ENCODE data around the gene ALG1.

ALG1 gene

DNA sequence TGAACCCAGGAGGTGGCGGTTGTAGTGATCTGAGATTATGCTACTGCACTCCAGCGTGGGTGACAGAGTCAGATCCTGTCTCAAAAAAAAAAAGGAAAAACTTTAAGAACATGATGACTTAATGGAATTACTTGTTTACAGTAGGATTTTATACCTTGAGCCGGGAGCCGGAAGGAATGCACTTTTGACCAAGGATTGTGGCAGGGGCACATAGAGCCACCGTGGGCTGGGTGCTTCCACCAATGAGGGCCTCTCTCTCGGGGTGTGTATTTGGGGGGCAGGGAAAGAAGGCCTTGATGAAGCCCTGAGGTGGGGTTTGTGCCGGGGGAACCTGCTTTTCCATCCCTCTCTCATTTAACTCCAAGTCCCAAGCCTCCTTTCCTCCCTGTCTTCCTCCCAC is 31.2 kb upstream of the ALG1 start:
- Histone ChIP-seq H3K4me2 (ENCODE audit: low read depth, low read length, poor library complexity, severe bottlenecking) (no peak overlapping the region), H2AFZ (ENCODE audit: low read depth, low read length, severe bottlenecking) (no peak overlapping the region), H3K27me3 (ENCODE audit: low read length) (no peaks in the 10 kb centered on the region), H3K9me2 (replicated peaks; ENCODE audit: insufficient read depth, low read length) (no peaks in the 10 kb centered on the region), H3K36me3 (ENCODE audit: low read length) (no peaks in the 10 kb centered on the region), H3K9me3 (ENCODE audit: insufficient read depth, low read length) (no peaks in the 10 kb centered on the region), H3K9ac (ENCODE audit: low read length) (no peak overlapping the region), H3K27ac (ENCODE audit: low read depth, low read length) (no peak overlapping the region), H4K20me1 (ENCODE audit: low read depth, low read length) (no peaks in the 10 kb centered on the region), H3F3A (ENCODE audit: insufficient read depth) (no peaks in the 10 kb centered on the region), H3K4me3 (ENCODE audit: insufficient read depth, low read length, poor library complexity, severe bottlenecking) (no peak overlapping the region), H3K79me2 (ENCODE audit: insufficient read depth, low read length) (no peaks in the 10 kb centered on the region)
- TF ChIP-seq, protein P1, sequence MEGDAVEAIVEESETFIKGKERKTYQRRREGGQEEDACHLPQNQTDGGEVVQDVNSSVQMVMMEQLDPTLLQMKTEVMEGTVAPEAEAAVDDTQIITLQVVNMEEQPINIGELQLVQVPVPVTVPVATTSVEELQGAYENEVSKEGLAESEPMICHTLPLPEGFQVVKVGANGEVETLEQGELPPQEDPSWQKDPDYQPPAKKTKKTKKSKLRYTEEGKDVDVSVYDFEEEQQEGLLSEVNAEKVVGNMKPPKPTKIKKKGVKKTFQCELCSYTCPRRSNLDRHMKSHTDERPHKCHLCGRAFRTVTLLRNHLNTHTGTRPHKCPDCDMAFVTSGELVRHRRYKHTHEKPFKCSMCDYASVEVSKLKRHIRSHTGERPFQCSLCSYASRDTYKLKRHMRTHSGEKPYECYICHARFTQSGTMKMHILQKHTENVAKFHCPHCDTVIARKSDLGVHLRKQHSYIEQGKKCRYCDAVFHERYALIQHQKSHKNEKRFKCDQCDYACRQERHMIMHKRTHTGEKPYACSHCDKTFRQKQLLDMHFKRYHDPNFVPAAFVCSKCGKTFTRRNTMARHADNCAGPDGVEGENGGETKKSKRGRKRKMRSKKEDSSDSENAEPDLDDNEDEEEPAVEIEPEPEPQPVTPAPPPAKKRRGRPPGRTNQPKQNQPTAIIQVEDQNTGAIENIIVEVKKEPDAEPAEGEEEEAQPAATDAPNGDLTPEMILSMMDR (IDR thresholded peaks at IDR 0.05; ENCODE audit: insufficient read depth, low read length, poor library complexity, severe bottlenecking), result no peak
- no peak for TF ChIP-seq EZH2phosphoT487 (conservative IDR thresholded peaks at IDR 0.05; ENCODE audit: low read length)

DNA sequence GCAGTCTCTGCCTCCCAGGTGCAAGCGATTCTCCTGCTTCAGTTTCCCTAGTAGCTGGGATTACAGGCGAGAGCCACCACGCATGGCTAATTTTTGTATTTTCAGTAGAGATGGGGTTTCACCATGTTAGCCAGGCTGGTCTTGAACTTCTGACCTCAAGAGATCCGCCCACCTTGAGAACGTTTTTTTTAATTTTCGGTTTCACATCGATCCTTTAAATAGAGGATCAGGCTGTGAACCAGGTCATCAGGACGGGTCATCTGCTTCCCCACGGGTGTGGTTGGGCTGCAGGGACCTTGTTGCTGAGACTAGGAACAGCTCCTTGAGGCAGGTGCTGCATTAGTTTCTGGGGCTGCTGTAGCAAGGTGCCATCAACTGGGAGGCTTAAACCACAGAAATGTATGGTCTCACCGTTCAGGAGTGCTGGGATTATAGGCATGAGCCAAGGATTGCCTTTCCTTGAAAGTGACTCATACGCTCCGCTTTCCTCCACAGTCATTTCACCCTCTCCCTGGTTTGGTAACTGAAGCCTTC is 30.0 kb upstream of the ALG1 start:
- H3K4me2 ChIP-seq (ENCODE audit: low read depth, low read length, poor library complexity, severe bottlenecking), result no peak overlapping the region
- H3K27me3 ChIP-seq (ENCODE audit: low read length), result no peaks in the 10 kb centered on the region
- H3K27ac ChIP-seq (ENCODE audit: low read depth, low read length), result no peak overlapping the region

DNA sequence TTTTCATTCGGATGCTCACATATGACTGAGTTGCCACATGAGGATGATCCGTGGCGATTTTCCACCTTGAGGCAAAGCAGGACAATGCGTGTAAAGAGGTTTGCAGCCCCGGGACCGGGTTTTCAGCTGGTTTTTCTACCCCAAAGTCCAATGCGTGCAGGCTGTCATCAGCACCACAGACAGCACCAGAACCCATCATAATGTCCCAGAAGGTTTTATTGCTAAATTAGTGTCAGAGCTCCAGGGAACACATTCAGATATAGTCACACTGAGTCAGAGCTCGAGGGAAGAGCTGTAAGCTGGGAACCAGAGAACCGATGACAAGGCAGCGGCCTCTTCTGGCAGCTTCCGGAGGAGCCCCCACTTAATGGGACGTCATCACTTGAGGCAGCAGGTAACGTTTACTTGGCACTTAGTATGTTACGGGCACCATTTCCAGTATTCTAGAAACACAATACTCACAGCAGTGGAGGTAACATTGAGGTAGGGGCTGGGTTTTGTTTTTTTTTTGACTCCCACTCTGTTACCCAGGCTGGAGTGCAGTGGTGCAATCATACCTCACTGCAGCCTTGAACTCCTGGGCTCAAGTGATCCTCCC is 29.0 kb upstream of the ALG1 start:
- no peak overlapping the region for H3K4me2 ChIP-seq (ENCODE audit: low read depth, low read length, poor library complexity, severe bottlenecking)

More for the DNA sequence above, 30.0 kb upstream of the ALG1 start:
- H3K9me2 ChIP-seq (replicated peaks; ENCODE audit: insufficient read depth, low read length), result no peaks in the 10 kb centered on the region
- no peak overlapping the region for H3K9ac ChIP-seq (ENCODE audit: low read length)
- no peak overlapping the region for H2AFZ ChIP-seq (ENCODE audit: low read depth, low read length, severe bottlenecking)
- H3K79me2 ChIP-seq (ENCODE audit: insufficient read depth, low read length), result no peaks in the 10 kb centered on the region
- H4K20me1 ChIP-seq (ENCODE audit: low read depth, low read length), result no peaks in the 10 kb centered on the region
- H3K9me3 ChIP-seq (ENCODE audit: insufficient read depth, low read length), result no peaks in the 10 kb centered on the region
- no peak for TF ChIP-seq EZH2phosphoT487 (conservative IDR thresholded peaks at IDR 0.05; ENCODE audit: low read length)
- TF ChIP-seq, protein P1 (IDR thresholded peaks at IDR 0.05; ENCODE audit: insufficient read depth, low read length, poor library complexity, severe bottlenecking), result no peak
- no peak overlapping the region for H3K4me3 ChIP-seq (ENCODE audit: insufficient read depth, low read length, poor library complexity, severe bottlenecking)
- no peaks in the 10 kb centered on the region for H3F3A ChIP-seq (ENCODE audit: insufficient read depth)
- no peaks in the 10 kb centered on the region for H3K36me3 ChIP-seq (ENCODE audit: low read length)

More for the DNA sequence above, 29.0 kb upstream of the ALG1 start:
- Histone ChIP-seq H3K4me3 (ENCODE audit: insufficient read depth, low read length, poor library complexity, severe bottlenecking) (no peak overlapping the region), H2AFZ (ENCODE audit: low read depth, low read length, severe bottlenecking) (no peak overlapping the region), H3K79me2 (ENCODE audit: insufficient read depth, low read length) (no peaks in the 10 kb centered on the region), H3K9me2 (replicated peaks; ENCODE audit: insufficient read depth, low read length) (no peaks in the 10 kb centered on the region), H3K27me3 (ENCODE audit: low read length) (no peaks in the 10 kb centered on the region), H3K9ac (ENCODE audit: low read length) (no peak overlapping the region), H3F3A (ENCODE audit: insufficient read depth) (no peaks in the 10 kb centered on the region), H3K9me3 (ENCODE audit: insufficient read depth, low read length) (no peaks in the 10 kb centered on the region), H3K36me3 (ENCODE audit: low read length) (no peaks in the 10 kb centered on the region), H3K27ac (ENCODE audit: low read depth, low read length) (no peak overlapping the region), H4K20me1 (ENCODE audit: low read depth, low read length) (no peaks in the 10 kb centered on the region)
- TF ChIP-seq, protein P1 (IDR thresholded peaks at IDR 0.05; ENCODE audit: insufficient read depth, low read length, poor library complexity, severe bottlenecking), result no peak
- TF ChIP-seq EZH2phosphoT487 (conservative IDR thresholded peaks at IDR 0.05; ENCODE audit: low read length), result no peak

Data from SU-DHL-6 (cell line).